HepG2 (cell line): ENCODE measurements around the gene CHMP1B. TPM values are rescaled to one million over a fixed set of nuclear protein-coding genes. Genes with fewer than 3 reads are reported as not detected.

ENCODE experiments used
- ATAC-seq: fragments of 200-7000 bp; cut with Tn5 transposase; 3 replicates; pipeline ENCODE4 v1.9.1; 2020; ENCODE audit warnings: mild to moderate bottlenecking, moderate library complexity
- BruUV-seq: library from RNA; stranded (reverse); fragments of 400-500 nt; replicated peaks from 2 replicates; lab custom pipeline; 2021; lab: Mats Ljungman, UMichigan
- CTCF ChIA-PET: fragments of 300-600 bp; formaldehyde crosslinking; extraction: SDS; loops from one replicate; lab custom pipeline; 2021; ENCODE audit warnings: low total read pairs, inconsistent platforms, low intra/inter-chr PET ratio; lab: Yijun Ruan, JAX
- POLR2A ChIA-PET: fragments of 350-600 bp; sonication (Branson Sonifier 250); formaldehyde crosslinking; loops from one replicate; lab custom pipeline; 2020; ENCODE audit warnings: antibody characterized with exemption, inconsistent platforms; lab: Yijun Ruan, JAX
- DNase-seq: peaks from one replicate; pipeline ENCODE4 v3.0.0-alpha.2; 2015; ENCODE audit warnings: low spot score
- FAIRE-seq: peaks from 3 replicates; lab custom pipeline; 2011; peaks lifted over from hg19 to GRCh38; lab: Jason Lieb, UNC
- H2AFZ ChIP-seq: one replicate; pipeline ENCODE4 v1.6.1; 2011; ENCODE audit warnings: low read length, inconsistent platforms
- H3K27ac ChIP-seq: fragments of 300-600 bp; 3 replicates; pipeline ENCODE4 v1.8.0; 2011; ENCODE audit warnings: mixed run types, mild to moderate bottlenecking, mixed read lengths, low read length, inconsistent platforms; ENCODE audit not compliant: insufficient read depth; ENCODE audit errors: extremely low read length
- H3K27me3 ChIP-seq, 2 experiments: fragments of 200-600 bp in 1 of 2; 2 replicates in 1 of 2; 3 replicates in 1 of 2; pipeline versions ENCODE4 v1.6.0 to v1.8.0; 2011; ENCODE audit warnings: low read length in 2 of 2, mild to moderate bottlenecking in 2 of 2, moderate library complexity in 2 of 2, inconsistent platforms in 1 of 2; ENCODE audit not compliant: insufficient read depth in 2 of 2, control insufficient read depth in 1 of 2
- H3K36me3 ChIP-seq, 2 experiments: fragments of 200-600 bp in 1 of 2; replicated peaks in 1 of 2; 2 replicates in 1 of 2; 3 replicates in 1 of 2; pipeline versions ENCODE4 v1.5.1 to v1.8.0; 2011; ENCODE audit warnings: low read length in 2 of 2, inconsistent platforms in 1 of 2; ENCODE audit not compliant: insufficient read depth in 2 of 2, control insufficient read depth in 1 of 2
- H3K4me1 ChIP-seq: 2 replicates; pipeline ENCODE4 v1.5.1; 2012; ENCODE audit warnings: low read length, inconsistent platforms; ENCODE audit not compliant: insufficient read depth
- H3K4me2 ChIP-seq: 2 replicates; pipeline ENCODE4 v1.6.0; 2011; ENCODE audit warnings: low read depth, low read length, inconsistent platforms
- H3K4me3 ChIP-seq, 3 experiments: fragments of 200-600 bp in 1 of 3; sonication (generic), shearing (Covaris generic) in 1 of 3; replicated peaks in 1 of 3; 2 replicates each; pipeline ENCODE4 v1.5.1; 2011 to 2016; ENCODE audit warnings: low read length in 3 of 3, inconsistent platforms in 2 of 3, low read depth in 2 of 3, mild to moderate bottlenecking in 2 of 3, control low read depth in 1 of 3, mixed read lengths in 1 of 3; ENCODE audit not compliant: insufficient read depth in 1 of 3
- H3K79me2 ChIP-seq: one replicate; pipeline ENCODE4 v1.6.1; 2011; ENCODE audit warnings: low read length, inconsistent platforms; ENCODE audit not compliant: insufficient read depth
- H3K9ac ChIP-seq: 2 replicates; pipeline ENCODE4 v1.6.0; 2011; ENCODE audit warnings: mild to moderate bottlenecking, low read depth, low read length, inconsistent platforms; ENCODE audit not compliant: insufficient read depth
- H3K9me3 ChIP-seq: 2 replicates; pipeline ENCODE4 v1.5.1; 2012; ENCODE audit warnings: mild to moderate bottlenecking, low read length
- H4K20me1 ChIP-seq: 2 replicates; pipeline ENCODE4 v1.6.0; 2011; ENCODE audit warnings: inconsistent platforms, mild to moderate bottlenecking, low read length, moderate library complexity; ENCODE audit not compliant: insufficient read depth
- ELF3 ChIP-seq: IDR thresholded peaks from 2 replicates; pipeline ENCODE4 v1.6.1; 2016; ENCODE audit warnings: missing genetic modification reagents, missing compliant biosample characterization
- ETV5 ChIP-seq: IDR thresholded peaks from 2 replicates; pipeline ENCODE4 v1.6.1; 2018; ENCODE audit warnings: missing biosample characterization, missing genetic modification reagents, inconsistent platforms, borderline replicate concordance
- JUN ChIP-seq: sonication (generic); formaldehyde crosslinking; IDR thresholded peaks from 2 replicates; pipeline ENCODE4 v1.4.0; 2020; ENCODE audit warnings: mild to moderate bottlenecking, missing genetic modification reagents
- MTA3 ChIP-seq: sonication (generic); formaldehyde crosslinking; IDR thresholded peaks from 2 replicates; pipeline ENCODE4 v1.4.0; 2020; ENCODE audit warnings: missing genetic modification reagents
- NBN ChIP-seq: fragments of 450-650 bp; conservative IDR thresholded peaks from 2 replicates; pipeline ENCODE4 v1.6.1; 2017
- NR3C1 ChIP-seq: sonication (generic); formaldehyde crosslinking; IDR thresholded peaks from 2 replicates; pipeline ENCODE4 v1.4.0; 2020; ENCODE audit warnings: missing genetic modification reagents
- SRY ChIP-seq: sonication (generic); formaldehyde crosslinking; IDR thresholded peaks from 2 replicates; pipeline ENCODE4 v1.8.0; 2022; ENCODE audit warnings: mild to moderate bottlenecking, missing genetic modification reagents
- ZNF207 ChIP-seq: fragments of 450-650 bp; IDR thresholded peaks from 2 replicates; pipeline ENCODE4 v1.6.1; 2016; ENCODE audit warnings: antibody characterized with exemption, borderline replicate concordance
- ZNF329 ChIP-seq: sonication (generic); formaldehyde crosslinking; IDR thresholded peaks from 2 replicates; pipeline ENCODE4 v1.9.0; 2021; ENCODE audit warnings: low read depth, mild to moderate bottlenecking, missing genetic modification reagents
- ZNF343 ChIP-seq: sonication (generic); formaldehyde crosslinking; IDR thresholded peaks from 2 replicates; pipeline ENCODE4 v1.4.0; 2020; ENCODE audit warnings: mild to moderate bottlenecking, missing genetic modification reagents
- ZNF430 ChIP-seq: sonication (generic); formaldehyde crosslinking; IDR thresholded peaks from 2 replicates; pipeline ENCODE4 v1.9.0; 2021; ENCODE audit warnings: mild to moderate bottlenecking, missing genetic modification reagents
- ZNF709 ChIP-seq: sonication (generic); formaldehyde crosslinking; IDR thresholded peaks from 2 replicates; pipeline ENCODE4 v1.5.0; 2020; ENCODE audit warnings: mild to moderate bottlenecking, missing genetic modification reagents
- ZNF737 ChIP-seq: sonication (generic); formaldehyde crosslinking; IDR thresholded peaks from 2 replicates; pipeline ENCODE4 v1.5.0; 2020; ENCODE audit warnings: missing genetic modification reagents, mild to moderate bottlenecking, borderline replicate concordance
- ZNF850 ChIP-seq: sonication (generic); formaldehyde crosslinking; conservative IDR thresholded peaks from 2 replicates; pipeline ENCODE4 v1.9.0; 2021; ENCODE audit warnings: mild to moderate bottlenecking, missing genetic modification reagents
- ZSCAN21 ChIP-seq: sonication (generic); formaldehyde crosslinking; IDR thresholded peaks from 2 replicates; pipeline ENCODE4 v1.8.0; 2022; ENCODE audit warnings: mild to moderate bottlenecking, missing genetic modification reagents, moderate library complexity, borderline replicate concordance
- ZSCAN29 ChIP-seq: sonication (generic); formaldehyde crosslinking; conservative IDR thresholded peaks from 2 replicates; pipeline ENCODE4 v1.4.0; 2020; ENCODE audit warnings: mild to moderate bottlenecking, missing genetic modification reagents
- ZZZ3 ChIP-seq: sonication (generic); formaldehyde crosslinking; IDR thresholded peaks from 2 replicates; pipeline ENCODE4 v1.4.0; 2020; ENCODE audit warnings: missing genetic modification reagents, mild to moderate bottlenecking, borderline replicate concordance
- WGBS: methylation state at CpG from one replicate; pipeline ENCODE4 v1.1.6; 2017; ENCODE audit warnings: low lambda C conversion rate; 5-methylcytosine and 5-hydroxymethylcytosine counted together
- in situ Hi-C: cut with HindIII; loops from 2 replicates; pipeline ENCODE4 v1.10.0; 2017; ENCODE audit warnings: low pct_unique_long_range_greater_than_20kb; ENCODE audit not compliant: extremely low pct_ligation_motif_present
- intact Hi-C: fragments of 100-400 bp; cut with micrococcal nuclease; formaldehyde crosslinking; loops from one replicate; pipeline ENCODE4 v1.10.0; 2022; ENCODE audit not compliant: unreplicated experiment
- polyA plus RNA-seq, 8 experiments: library from polyadenylated mRNA; depleted of rRNA in 3 of 8; stranded (reverse) in 7 of 8; unstranded in 1 of 8; fragments of >200 nt; fragmentation: Illumina TruSeq in 4 of 8; extraction: Trizol in 4 of 8; gene quantifications; 2 replicates each; pipeline versions ENCODE4 v1.2.1 to v1.2.3, GENCODE V29; 2011 to 2016; ENCODE audit warnings: low read depth in 4 of 8, missing spikeins in 1 of 8, mixed read lengths in 1 of 8; ENCODE audit not compliant: insufficient read depth in 1 of 8
- total RNA-seq, 5 experiments: library from RNA; depleted of rRNA; stranded (reverse); fragments of >200 nt; fragmentation: Illumina TruSeq; extraction: Trizol; gene quantifications; 2 replicates each; pipeline ENCODE4 v1.2.3, GENCODE V29; 2016; ENCODE audit warnings: low read depth in 1 of 5
- TF ChIP-seq, protein P1 (sequence below): sonication (generic); IDR thresholded peaks from 2 replicates; pipeline ENCODE4 v1.6.1; 2016; ENCODE audit warnings: low read depth, borderline replicate concordance
- TF ChIP-seq, protein P2 (sequence below): sonication (generic); formaldehyde crosslinking; IDR thresholded peaks from 2 replicates; pipeline ENCODE4 v1.4.0; 2020; ENCODE audit warnings: missing genetic modification reagents, borderline replicate concordance

CHMP1B gene
- total and polyA plus RNA-seq, 2 of the 13 experiments (the other 11 are each of a cell fraction or from before 2014, with no cell fraction given), result 18.8 to 20.2 TPM

- Histone ChIP-seq H3K27ac (no peak overlapping the region), H4K20me1 (no peaks in the 10 kb centered on the region), H2AFZ (no peak overlapping the region), H3K9me3 (no peaks in the 10 kb centered on the region), H3K4me3 (no peak overlapping the region), H3K27me3 (peaks cover 0 to 8% of the 10 kb centered on the region in 2 experiments; a peak in 1 of 5 replicates), H3K4me1 (no peaks in the 10 kb centered on the region), H3K36me3 (no peaks in the 10 kb centered on the region), H3K9ac (no peak overlapping the region), H3K4me2 (no peak overlapping the region), H3K79me2 (no peaks in the 10 kb centered on the region)
- WGBS, result 21% methylated on average over 2 of the region's 2 CpGs
- no peak for TF ChIP-seq ZNF343
- TF ChIP-seq, protein P1, sequence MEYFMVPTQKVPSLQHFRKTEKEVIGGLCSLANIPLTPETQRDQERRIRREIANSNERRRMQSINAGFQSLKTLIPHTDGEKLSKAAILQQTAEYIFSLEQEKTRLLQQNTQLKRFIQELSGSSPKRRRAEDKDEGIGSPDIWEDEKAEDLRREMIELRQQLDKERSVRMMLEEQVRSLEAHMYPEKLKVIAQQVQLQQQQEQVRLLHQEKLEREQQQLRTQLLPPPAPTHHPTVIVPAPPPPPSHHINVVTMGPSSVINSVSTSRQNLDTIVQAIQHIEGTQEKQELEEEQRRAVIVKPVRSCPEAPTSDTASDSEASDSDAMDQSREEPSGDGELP, result no peak
- no peak for TF ChIP-seq ZNF709
- no peak for TF ChIP-seq ZNF430 (CRISPR knock-in tag)
- TF ChIP-seq ZZZ3, result no peak
- no peak for TF ChIP-seq ZNF329 (CRISPR knock-in tag)
- TF ChIP-seq ZNF737, result no peak
- TF ChIP-seq ZNF207, result no peak
- TF ChIP-seq ELF3 (CRISPR knock-in tag), result no peak
- TF ChIP-seq ETV5 (CRISPR knock-in tag), result no peak
- TF ChIP-seq MTA3 (CRISPR knock-in tag), result no peak
- no peak for TF ChIP-seq ZSCAN21 (CRISPR knock-in tag)
- no peak for TF ChIP-seq ZSCAN29 (CRISPR knock-in tag)
- TF ChIP-seq NR3C1, result no peak
- no peak for TF ChIP-seq ZNF850
- no peak for TF ChIP-seq JUN (CRISPR knock-in tag)
- TF ChIP-seq SRY (CRISPR knock-in tag), result no peak
- no peak for TF ChIP-seq NBN
- TF ChIP-seq, protein P2, sequence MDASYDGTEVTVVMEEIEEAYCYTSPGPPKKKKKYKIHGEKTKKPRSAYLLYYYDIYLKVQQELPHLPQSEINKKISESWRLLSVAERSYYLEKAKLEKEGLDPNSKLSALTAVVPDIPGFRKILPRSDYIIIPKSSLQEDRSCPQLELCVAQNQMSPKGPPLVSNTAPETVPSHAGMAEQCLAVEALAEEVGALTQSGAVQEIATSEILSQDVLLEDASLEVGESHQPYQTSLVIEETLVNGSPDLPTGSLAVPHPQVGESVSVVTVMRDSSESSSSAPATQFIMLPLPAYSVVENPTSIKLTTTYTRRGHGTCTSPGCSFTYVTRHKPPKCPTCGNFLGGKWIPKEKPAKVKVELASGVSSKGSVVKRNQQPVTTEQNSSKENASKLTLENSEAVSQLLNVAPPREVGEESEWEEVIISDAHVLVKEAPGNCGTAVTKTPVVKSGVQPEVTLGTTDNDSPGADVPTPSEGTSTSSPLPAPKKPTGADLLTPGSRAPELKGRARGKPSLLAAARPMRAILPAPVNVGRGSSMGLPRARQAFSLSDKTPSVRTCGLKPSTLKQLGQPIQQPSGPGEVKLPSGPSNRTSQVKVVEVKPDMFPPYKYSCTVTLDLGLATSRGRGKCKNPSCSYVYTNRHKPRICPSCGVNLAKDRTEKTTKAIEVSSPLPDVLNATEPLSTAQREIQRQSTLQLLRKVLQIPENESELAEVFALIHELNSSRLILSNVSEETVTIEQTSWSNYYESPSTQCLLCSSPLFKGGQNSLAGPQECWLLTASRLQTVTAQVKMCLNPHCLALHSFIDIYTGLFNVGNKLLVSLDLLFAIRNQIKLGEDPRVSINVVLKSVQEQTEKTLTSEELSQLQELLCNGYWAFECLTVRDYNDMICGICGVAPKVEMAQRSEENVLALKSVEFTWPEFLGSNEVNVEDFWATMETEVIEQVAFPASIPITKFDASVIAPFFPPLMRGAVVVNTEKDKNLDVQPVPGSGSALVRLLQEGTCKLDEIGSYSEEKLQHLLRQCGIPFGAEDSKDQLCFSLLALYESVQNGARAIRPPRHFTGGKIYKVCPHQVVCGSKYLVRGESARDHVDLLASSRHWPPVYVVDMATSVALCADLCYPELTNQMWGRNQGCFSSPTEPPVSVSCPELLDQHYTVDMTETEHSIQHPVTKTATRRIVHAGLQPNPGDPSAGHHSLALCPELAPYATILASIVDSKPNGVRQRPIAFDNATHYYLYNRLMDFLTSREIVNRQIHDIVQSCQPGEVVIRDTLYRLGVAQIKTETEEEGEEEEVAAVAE (CRISPR knock-in tag), result no peak
- ATAC-seq (no peak), FAIRE-seq (no peak), DNase-seq (no peak)
- in situ Hi-C loops, result no loop called here
- ChIA-PET CTCF (no interaction called here), POLR2A (no interaction called here)
- no TSS peak for BruUV-seq
- intact Hi-C loops, result no loop called here
Measured at GRCh38 chr18:11819938-11820337, 31.3 kb upstream of the CHMP1B start.
